ENCODE measurements around the gene GAB2. TPM values are rescaled to one million over a fixed set of nuclear protein-coding genes. Genes with fewer than 3 reads are reported as not detected.

Gene GAB2
- total and polyA plus RNA-seq, 10 of the 15 experiments (the other 5 are each of a cell fraction or from before 2014, with no cell fraction given) = 0.69 to 12.6 (median 3.8) TPM

GRCh38 chr11:78372114-78372768 lies 45.4 kb downstream of the GAB2 start:
- H3K79me2 ChIP-seq (ENCODE audit: control insufficient read depth, insufficient read depth, low read length) = no peaks in the 10 kb centered on the region
- peaks cover 2% of the 10 kb centered on the region; the same call in 2 of the 3 replicates for H3K9me3 ChIP-seq (replicated peaks; ENCODE audit: control insufficient read depth, insufficient read depth, low read length)
- no TSS peak for BruUV-seq (replicated peaks)
- SMC1A ChIA-PET (ENCODE audit: uncharacterized antibody, unreplicated experiment) = interaction anchor here (0.7 to 1.5 kb wide), 3 partner anchors 44 to 124 kb away, joined by 3 to 4 read pairs (median 3); no protein-coding TSS in a partner anchor
- TF ChIP-seq ZNF217 (IDR thresholded peaks at IDR 0.05) (no peak), ASH2L (IDR thresholded peaks at IDR 0.05; ENCODE audit: borderline replicate concordance, low read depth) (no peak), MEF2A (IDR thresholded peaks at IDR 0.05; ENCODE audit: insufficient read depth, low read depth, low read length) (no peak), BCL11A (IDR thresholded peaks at IDR 0.05; ENCODE audit: low read depth, low read length) (no peak)
- no peaks in the 10 kb centered on the region for H3K27me3 ChIP-seq (replicated peaks in 1 of 2; ENCODE audit: control insufficient read depth in 2 of 2, insufficient read depth in 2 of 2, low read length in 1 of 2)
- POLR2A ChIA-PET = no interaction called here
- H3K27ac ChIP-seq (ENCODE audit: control insufficient read depth, insufficient read depth) = no peak overlapping the region
- FAIRE-seq (no peak), ATAC-seq (no peak), DNase-seq (ENCODE audit: low read depth, low spot score) (no peak)
- in situ Hi-C loops (cut with MboI) = no loop called here
- no peaks in the 10 kb centered on the region for H3K4me1 ChIP-seq (ENCODE audit: control insufficient read depth, insufficient read depth, low read length)
- H2AFZ ChIP-seq (ENCODE audit: control insufficient read depth, low read depth, low read length) = no peak overlapping the region
- RAD21 ChIA-PET (ENCODE audit: unreplicated experiment) = interaction anchor here (1.3 kb wide), 1 partner anchor 148 kb away, joined by 3 read pairs; no protein-coding TSS in a partner anchor
- H3K9ac ChIP-seq (ENCODE audit: control insufficient read depth, insufficient read depth, low read length) = no peak overlapping the region
- H3K36me3 ChIP-seq (ENCODE audit: control insufficient read depth in 2 of 2, insufficient read depth in 2 of 2, low read length in 1 of 2) = no peaks in the 10 kb centered on the region
- no peak overlapping the region for H3K4me2 ChIP-seq (ENCODE audit: control insufficient read depth, insufficient read depth)
- intact Hi-C loops (cut with micrococcal nuclease; ENCODE audit: unreplicated experiment) = no loop called here
- CTCF ChIA-PET = interaction anchor here (0.8 kb wide), 1 partner anchor 26 kb away, joined by 3 read pairs; no protein-coding TSS in a partner anchor
- no peak overlapping the region for H3K4me3 ChIP-seq
- H4K20me1 ChIP-seq (ENCODE audit: control insufficient read depth, insufficient read depth) = no peaks in the 10 kb centered on the region
- 86% methylated on average over 4 of the region's 4 CpGs for WGBS (ENCODE audit: insufficient coverage, insufficient replicate concordance, low lambda C conversion rate, missing lambda C conversion rate)

- no peaks in the 10 kb centered on the region for H3K36me3 ChIP-seq (ENCODE audit: control insufficient read depth in 2 of 2, insufficient read depth in 2 of 2, low read length in 1 of 2)
- RAD21 ChIA-PET (ENCODE audit: unreplicated experiment) = interaction anchor here (1.3 kb wide), 1 partner anchor 147 kb away, joined by 3 read pairs; no protein-coding TSS in a partner anchor
- SMC1A ChIA-PET (ENCODE audit: uncharacterized antibody, unreplicated experiment) = interaction anchor here (1.3 to 1.5 kb wide), 2 partner anchors 45 to 61 kb away, joined by 3 to 4 read pairs; no protein-coding TSS in a partner anchor
- no peaks in the 10 kb centered on the region for H3K79me2 ChIP-seq (ENCODE audit: control insufficient read depth, insufficient read depth, low read length)
- H3K4me2 ChIP-seq (ENCODE audit: control insufficient read depth, insufficient read depth) = no peak overlapping the region
- in situ Hi-C loops (cut with MboI) (no loop called here), intact Hi-C loops (cut with micrococcal nuclease; ENCODE audit: unreplicated experiment) (no loop called here)
- BruUV-seq (replicated peaks) = no TSS peak
- no peak for TF ChIP-seq PRDM15 (CRISPR knock-in tag; IDR thresholded peaks at IDR 0.05)
- H3K9ac ChIP-seq (ENCODE audit: control insufficient read depth, insufficient read depth, low read length) = no peak overlapping the region
- no peaks in the 10 kb centered on the region for H3K27me3 ChIP-seq (replicated peaks in 1 of 2; ENCODE audit: control insufficient read depth in 2 of 2, insufficient read depth in 2 of 2, low read length in 1 of 2)
- no peak for ATAC-seq
- H3K4me3 ChIP-seq = no peak overlapping the region
- no peaks in the 10 kb centered on the region for H3K4me1 ChIP-seq (ENCODE audit: control insufficient read depth, insufficient read depth, low read length)
- CTCF ChIA-PET = interaction anchor here (0.6 to 0.8 kb wide), 2 partner anchors 25 to 134 kb away, joined by 3 read pairs; no protein-coding TSS in a partner anchor
- no peak for FAIRE-seq
- no peaks in the 10 kb centered on the region for H4K20me1 ChIP-seq (ENCODE audit: control insufficient read depth, insufficient read depth)
- no peak overlapping the region for H3K27ac ChIP-seq (ENCODE audit: control insufficient read depth, insufficient read depth)
- WGBS (ENCODE audit: insufficient coverage, insufficient replicate concordance, low lambda C conversion rate, missing lambda C conversion rate) = 28% methylated on average over 5 of the region's 5 CpGs
- H3K9me3 ChIP-seq (replicated peaks; ENCODE audit: control insufficient read depth, insufficient read depth, low read length) = no peaks in the 10 kb centered on the region
- POLR2A ChIA-PET = no interaction called here
- DNase-seq (ENCODE audit: low read depth, low spot score) = no peak
- no peak overlapping the region for H2AFZ ChIP-seq (ENCODE audit: control insufficient read depth, low read depth, low read length)
Observed at GRCh38 chr11:78371221-78371891, 46.3 kb downstream of the GAB2 start.
